Measurements from ENCODE around the gene COL1A2.

Gene COL1A2

GRCh38 chr7:94410413-94411187, 15.9 kb downstream of the COL1A2 start:
- no peak for DNase-seq

GRCh38 chr7:94411188-94411466, 16.4 kb downstream of the COL1A2 start:
- no peak for DNase-seq

DNA sequence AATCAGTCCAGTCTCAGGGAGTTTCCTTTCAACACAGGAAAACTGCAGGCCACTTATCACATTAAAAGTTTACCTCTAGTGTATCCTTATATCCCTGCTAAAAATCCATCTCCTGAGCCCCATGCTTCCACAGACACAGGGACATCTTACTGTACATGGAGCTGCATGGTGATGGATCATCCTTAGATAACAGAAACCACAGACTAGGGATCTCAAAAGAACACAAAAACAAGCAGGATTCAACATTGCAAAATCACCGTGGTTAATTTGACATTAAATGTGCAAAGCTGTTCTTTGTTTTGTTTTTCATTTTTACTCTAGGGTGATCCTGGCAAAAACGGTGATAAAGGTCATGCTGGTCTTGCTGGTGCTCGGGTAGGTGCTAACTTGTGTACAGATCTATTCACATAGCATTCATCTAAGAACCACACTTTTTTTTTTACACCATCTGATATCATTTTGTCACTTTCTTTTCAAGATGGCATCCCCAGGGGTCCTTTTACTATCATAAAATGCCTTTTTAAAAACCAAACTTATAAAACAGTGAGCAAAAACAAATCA, 18.1 kb downstream of the COL1A2 start:
- DNase-seq: no peak

- no peak for DNase-seq
Observed at GRCh38 chr7:94414481-94414880, 19.8 kb downstream of the COL1A2 start.

- DNase-seq: no peak
Observed at GRCh38 chr7:94414980-94415379, 20.3 kb downstream of the COL1A2 start.

GRCh38 chr7:94417306-94417705, 22.6 kb downstream of the COL1A2 start:
- DNase-seq: no peak

DNA sequence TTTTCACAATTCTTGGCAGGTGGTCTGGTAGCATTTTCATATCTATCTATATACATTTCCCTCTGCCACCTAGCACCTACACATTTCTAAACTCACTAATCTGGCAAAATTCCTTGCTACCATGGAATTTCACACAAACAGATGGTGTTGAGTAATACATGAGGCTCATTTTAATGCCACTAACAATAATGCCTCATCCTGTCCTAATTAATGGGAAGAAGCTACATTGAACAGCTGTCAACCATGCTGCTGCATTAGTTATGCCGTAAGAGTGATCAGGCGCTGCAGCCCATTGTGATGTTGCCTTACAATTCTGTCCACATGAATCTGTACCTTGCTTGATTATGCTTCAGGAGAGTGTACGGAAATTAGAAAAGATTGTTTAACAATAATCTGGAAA, 23.2 kb downstream of the COL1A2 start:
- DNase-seq: no peak

DNA sequence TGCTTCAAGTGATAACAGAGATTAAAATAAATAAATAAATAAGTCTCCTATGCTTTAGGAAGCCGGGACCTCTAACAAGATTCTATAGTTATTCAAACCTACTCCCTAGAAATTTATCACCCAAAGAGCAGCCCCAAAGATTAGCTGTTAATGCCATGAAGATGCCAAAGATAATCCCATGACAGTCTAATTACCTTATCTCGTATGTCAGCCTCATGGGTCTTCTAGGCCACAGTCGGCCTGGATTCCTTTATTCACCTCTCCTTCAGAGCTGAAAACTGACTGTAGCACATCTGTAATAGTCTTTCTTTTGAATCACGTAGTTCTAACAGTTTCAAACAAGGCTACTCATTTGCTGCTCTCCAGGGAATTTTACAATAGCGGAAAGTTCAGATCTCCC, 24.2 kb downstream of the COL1A2 start:
- no peak for DNase-seq

DNA sequence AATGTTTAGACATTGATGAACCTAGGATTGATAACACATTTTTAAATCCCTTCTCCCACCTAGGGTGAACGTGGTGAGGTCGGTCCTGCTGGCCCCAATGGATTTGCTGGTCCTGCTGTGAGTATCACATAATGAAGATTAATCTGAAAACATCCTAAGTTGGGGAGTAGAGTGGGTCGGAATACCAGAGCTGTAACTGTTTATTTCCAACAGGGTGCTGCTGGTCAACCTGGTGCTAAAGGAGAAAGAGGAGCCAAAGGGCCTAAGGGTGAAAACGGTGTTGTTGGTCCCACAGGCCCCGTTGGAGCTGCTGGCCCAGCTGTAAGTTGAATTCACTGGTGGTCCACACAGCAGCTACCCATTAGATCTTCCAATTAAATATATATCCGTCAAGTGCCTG, 25.6 kb downstream of the COL1A2 start:
- DNase-seq: no peak

- no peak for DNase-seq
Observed at GRCh38 chr7:94421681-94422080, 27.0 kb downstream of the COL1A2 start.

DNA sequence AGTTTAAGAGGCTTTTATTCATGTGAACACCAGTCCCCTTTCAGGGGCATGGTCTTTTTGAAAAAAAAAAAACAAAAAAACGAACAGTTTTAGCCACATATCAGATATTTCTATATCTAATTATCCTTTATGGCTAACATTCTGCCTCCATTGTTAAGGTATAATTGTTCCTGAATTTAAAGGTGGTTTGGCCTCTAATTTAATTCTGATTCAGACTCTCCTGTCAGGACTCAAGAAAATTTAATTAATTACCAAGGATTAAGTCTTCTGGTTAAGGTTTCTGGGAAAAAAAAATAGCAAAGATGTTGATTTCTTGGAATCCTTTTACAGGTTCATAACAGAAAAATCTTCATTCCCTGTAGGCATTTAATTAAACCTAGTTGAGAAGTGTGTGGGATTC, 27.4 kb downstream of the COL1A2 start:
- no peak for DNase-seq

DNA sequence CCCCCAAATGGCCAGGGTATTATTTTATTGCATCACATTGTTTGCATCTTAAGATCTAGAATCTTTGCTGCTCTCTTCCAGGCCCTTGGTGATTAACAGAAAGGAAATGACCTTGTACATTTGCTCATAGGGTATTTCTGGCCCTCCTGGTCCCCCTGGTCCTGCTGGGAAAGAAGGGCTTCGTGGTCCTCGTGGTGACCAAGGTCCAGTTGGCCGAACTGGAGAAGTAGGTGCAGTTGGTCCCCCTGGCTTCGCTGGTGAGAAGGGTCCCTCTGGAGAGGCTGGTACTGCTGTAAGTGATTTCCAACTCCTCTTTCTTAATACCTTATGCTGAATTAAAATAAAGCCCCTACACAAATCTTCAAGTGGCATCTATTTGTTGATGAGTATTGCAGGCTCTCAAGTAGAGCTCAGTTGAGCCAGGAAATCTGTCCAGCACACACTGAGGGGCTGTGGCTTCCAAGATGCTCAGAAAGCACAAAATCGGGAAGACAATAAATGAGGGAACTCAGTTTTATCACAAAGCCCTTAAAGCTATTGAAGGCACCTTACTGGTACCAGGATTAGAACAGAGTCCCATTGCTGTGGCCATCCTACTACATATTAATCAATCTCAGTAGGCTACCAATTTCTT, 28.2 kb downstream of the COL1A2 start:
- DNase-seq: no peak

DNA sequence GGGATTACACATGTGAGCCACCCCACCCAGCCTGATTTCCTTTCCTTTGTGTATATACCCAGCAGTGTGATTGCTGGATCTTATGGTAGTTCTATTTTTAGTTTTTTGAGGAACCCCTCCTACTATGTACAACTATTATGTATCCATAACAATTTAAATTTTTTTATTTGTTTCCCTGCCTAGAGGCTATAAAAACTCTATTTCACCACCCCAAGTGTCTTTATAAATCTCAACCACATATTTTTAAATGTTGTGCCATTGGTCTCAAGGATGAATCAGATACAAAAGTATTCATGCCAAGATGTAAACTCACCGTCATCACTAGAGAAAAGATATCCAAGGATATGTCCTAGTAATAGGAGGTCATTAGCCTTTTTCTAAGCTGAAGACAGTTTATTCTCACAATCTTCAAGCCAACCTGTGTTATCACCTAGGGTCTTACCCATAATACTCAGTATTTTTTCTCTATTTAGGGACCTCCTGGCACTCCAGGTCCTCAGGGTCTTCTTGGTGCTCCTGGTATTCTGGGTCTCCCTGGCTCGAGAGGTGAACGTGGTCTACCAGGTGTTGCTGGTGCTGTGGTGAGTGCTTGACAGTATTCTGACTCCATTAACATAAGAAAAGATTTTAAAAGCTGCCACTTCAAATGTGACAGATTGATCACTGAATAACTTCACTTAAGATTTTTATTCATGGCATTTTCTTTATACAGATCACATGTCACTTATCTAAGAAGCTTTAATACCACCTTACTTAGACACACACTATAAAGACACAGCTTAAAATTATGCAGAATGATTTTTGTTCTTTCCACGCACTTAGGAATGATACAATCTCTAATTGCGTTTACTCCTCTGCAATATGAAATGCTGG, 29.4 kb downstream of the COL1A2 start:
- no peak for DNase-seq

- no peak for DNase-seq
Observed at GRCh38 chr7:94425546-94425945, 30.9 kb downstream of the COL1A2 start.

- no peak for DNase-seq
Observed at GRCh38 chr7:94426980-94427875, 32.5 kb downstream of the COL1A2 start.

GRCh38 chr7:94429153-94429552, 34.5 kb downstream of the COL1A2 start:
- no peak for DNase-seq

DNA sequence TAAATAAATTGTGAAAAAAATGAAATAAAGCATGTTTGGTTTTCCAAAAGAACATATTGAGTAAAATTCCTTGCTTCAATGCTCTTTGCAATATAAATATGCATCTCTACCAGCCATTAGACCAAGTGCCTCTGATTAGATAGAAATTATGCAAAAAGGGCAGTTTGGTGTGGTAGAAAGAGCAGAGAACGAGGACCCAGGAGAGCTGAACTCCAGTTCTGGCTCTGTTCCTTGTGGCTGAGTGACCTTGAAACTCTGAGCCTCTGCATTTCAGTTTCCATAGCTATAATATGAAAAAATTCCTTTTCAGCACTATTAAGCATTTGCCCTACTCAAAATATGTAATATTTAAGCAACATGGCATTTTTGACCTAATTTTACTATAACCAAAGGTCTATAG, 36.5 kb downstream of the COL1A2 start:
- DNase-seq: no peak

- DNase-seq: no peak
Observed at GRCh38 chr7:94431619-94432280, 37.1 kb downstream of the COL1A2 start.

DNA sequence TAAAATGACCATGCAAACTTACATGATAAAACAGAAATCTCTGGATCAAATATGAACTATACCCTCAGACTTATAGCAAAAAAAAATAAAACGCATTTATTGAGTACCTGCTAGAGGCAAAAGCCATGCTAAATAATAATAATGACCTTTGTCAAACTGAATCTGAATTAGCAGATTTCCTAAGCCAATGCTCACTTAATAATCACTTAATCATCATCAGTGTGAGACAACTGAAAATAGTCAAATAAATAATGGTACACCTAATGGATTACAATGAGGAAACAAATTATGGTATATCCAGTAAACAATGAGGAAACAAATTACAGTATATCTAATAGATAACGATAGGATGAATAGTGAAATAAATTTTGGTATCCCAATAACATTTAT, 37.6 kb downstream of the COL1A2 start:
- DNase-seq: no peak

- no peak for DNase-seq
Observed at GRCh38 chr7:94432817-94433216, 38.1 kb downstream of the COL1A2 start.

DNA sequence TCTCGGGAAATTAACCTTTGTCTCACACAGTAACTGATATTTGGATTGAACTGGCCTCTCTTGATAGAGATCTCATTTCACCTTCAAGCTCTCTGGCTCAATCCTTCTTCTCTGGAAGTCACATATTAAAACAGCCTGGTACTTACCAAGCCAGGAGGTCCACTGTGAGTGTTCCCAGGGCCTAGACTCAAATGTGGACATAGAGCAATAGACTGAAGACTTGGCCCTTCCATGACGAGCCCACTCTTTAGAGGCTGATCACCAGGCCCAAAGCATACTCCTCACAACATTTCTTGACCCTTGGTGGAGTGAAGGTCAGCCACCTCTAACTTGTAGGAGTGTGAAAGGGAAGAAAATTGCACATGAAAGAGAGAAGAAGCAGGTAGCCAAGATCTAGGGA, 38.5 kb downstream of the COL1A2 start:
- no peak for DNase-seq
